ENCODE data around the gene ELK4.

ELK4 gene

GRCh38 chr1:205599669-205600042, 32.2 kb downstream of the ELK4 start:
- Histone ChIP-seq H3K4me3 (ENCODE audit: low read length) (no peak overlapping the region), H3K9ac (ENCODE audit: low read length) (no peak overlapping the region), H3K27me3 (replicated peaks; ENCODE audit: insufficient read depth, low read length) (no peaks in the 10 kb centered on the region), H2AFZ (ENCODE audit: low read length) (no peak overlapping the region), H3K79me2 (ENCODE audit: low read length) (no peaks in the 10 kb centered on the region), H4K20me1 (ENCODE audit: insufficient read depth, low read length) (no peaks in the 10 kb centered on the region), H3K27ac (ENCODE audit: low read length) (no peak overlapping the region), H3K9me2 (replicated peaks; ENCODE audit: insufficient read depth, low read length) (no peaks in the 10 kb centered on the region), H3K36me3 (replicated peaks; ENCODE audit: insufficient read depth, low read length) (no peaks in the 10 kb centered on the region), H3F3A (ENCODE audit: insufficient read depth, low read length) (no peaks in the 10 kb centered on the region), H3K4me1 (ENCODE audit: low read length) (no peaks in the 10 kb centered on the region), H3K4me2 (ENCODE audit: low read depth, low read length) (no peak overlapping the region), H3K9me3 (replicated peaks; ENCODE audit: insufficient read depth, low read length) (no peaks in the 10 kb centered on the region)
- TF ChIP-seq EZH2phosphoT487 (IDR thresholded peaks at IDR 0.05; ENCODE audit: low read length): no peak
- TF ChIP-seq EZH2 (optimal IDR thresholded peaks at IDR 0.05; ENCODE audit: low read depth, low read length): no peak
- no peak for TF ChIP-seq CTCF (IDR thresholded peaks at IDR 0.05; ENCODE audit: low read length)
- DNase-seq: no peak

GRCh38 chr1:205598841-205599668, 32.8 kb downstream of the ELK4 start:
- no peak overlapping the region for H3K9ac ChIP-seq (ENCODE audit: low read length)
- no peaks in the 10 kb centered on the region for H3K9me2 ChIP-seq (replicated peaks; ENCODE audit: insufficient read depth, low read length)
- no peaks in the 10 kb centered on the region for H4K20me1 ChIP-seq (ENCODE audit: insufficient read depth, low read length)
- H3F3A ChIP-seq (ENCODE audit: insufficient read depth, low read length): no peaks in the 10 kb centered on the region
- H2AFZ ChIP-seq (ENCODE audit: low read length): no peak overlapping the region
- no peaks in the 10 kb centered on the region for H3K9me3 ChIP-seq (replicated peaks; ENCODE audit: insufficient read depth, low read length)
- H3K4me2 ChIP-seq (ENCODE audit: low read depth, low read length): no peak overlapping the region
- H3K36me3 ChIP-seq (replicated peaks; ENCODE audit: insufficient read depth, low read length): no peaks in the 10 kb centered on the region
- H3K27me3 ChIP-seq (replicated peaks; ENCODE audit: insufficient read depth, low read length): no peaks in the 10 kb centered on the region
- TF ChIP-seq CTCF (IDR thresholded peaks at IDR 0.05; ENCODE audit: low read length): no peak
- no peak for TF ChIP-seq EZH2phosphoT487 (IDR thresholded peaks at IDR 0.05; ENCODE audit: low read length)
- TF ChIP-seq EZH2 (optimal IDR thresholded peaks at IDR 0.05; ENCODE audit: low read depth, low read length): no peak
- H3K4me1 ChIP-seq (ENCODE audit: low read length): peaks cover 1% of the 10 kb centered on the region
- no peak overlapping the region for H3K4me3 ChIP-seq (ENCODE audit: low read length)
- H3K79me2 ChIP-seq (ENCODE audit: low read length): no peaks in the 10 kb centered on the region
- DNase-seq: no peak
- H3K27ac ChIP-seq (ENCODE audit: low read length): no peak overlapping the region

- Histone ChIP-seq H3K4me1 (ENCODE audit: low read length) (peaks cover 9% of the 10 kb centered on the region), H3K4me3 (ENCODE audit: low read length) (no peak overlapping the region), H3K9me2 (replicated peaks; ENCODE audit: insufficient read depth, low read length) (no peaks in the 10 kb centered on the region), H3K4me2 (ENCODE audit: low read depth, low read length) (no peak overlapping the region), H3K27ac (ENCODE audit: low read length) (no peak overlapping the region), H3K9ac (ENCODE audit: low read length) (no peak overlapping the region), H2AFZ (ENCODE audit: low read length) (no peak overlapping the region), H3F3A (ENCODE audit: insufficient read depth, low read length) (peaks cover 6% of the 10 kb centered on the region; the same call in 1 of the 2 replicates), H3K27me3 (replicated peaks; ENCODE audit: insufficient read depth, low read length) (no peaks in the 10 kb centered on the region), H3K9me3 (replicated peaks; ENCODE audit: insufficient read depth, low read length) (no peaks in the 10 kb centered on the region), H3K79me2 (ENCODE audit: low read length) (no peaks in the 10 kb centered on the region), H4K20me1 (ENCODE audit: insufficient read depth, low read length) (no peaks in the 10 kb centered on the region), H3K36me3 (replicated peaks; ENCODE audit: insufficient read depth, low read length) (no peaks in the 10 kb centered on the region)
- DNase-seq: no peak
- no peak for TF ChIP-seq EZH2phosphoT487 (IDR thresholded peaks at IDR 0.05; ENCODE audit: low read length)
- no peak for TF ChIP-seq EZH2 (optimal IDR thresholded peaks at IDR 0.05; ENCODE audit: low read depth, low read length)
- TF ChIP-seq CTCF (IDR thresholded peaks at IDR 0.05; ENCODE audit: low read length): no peak
Observed at GRCh38 chr1:205597691-205598314, 34.0 kb downstream of the ELK4 start.

All from MM.1S (cell line).